IPS DF 6.9 (cell line): ENCODE data around the gene INSM1.

Experiments
- DNase-seq: peaks from one replicate; pipeline ENCODE4 v3.0.0-alpha.2; 2013; ENCODE audit warnings: low read depth, low spot score
- H3K27ac ChIP-seq: one replicate; pipeline ENCODE4 v1.5.1; 2013; ENCODE audit warnings: low read length, control low read depth
- H3K27me3 ChIP-seq: 2 replicates; pipeline ENCODE4 v1.6.1; 2013; ENCODE audit warnings: mild to moderate bottlenecking, low read length; ENCODE audit not compliant: control insufficient read depth, insufficient read depth
- H3K36me3 ChIP-seq: 2 replicates; pipeline ENCODE4 v1.6.1; 2013; ENCODE audit warnings: low read length; ENCODE audit not compliant: control insufficient read depth, insufficient read depth
- H3K4me1 ChIP-seq: 2 replicates; pipeline ENCODE4 v1.6.1; 2013; ENCODE audit warnings: low read length; ENCODE audit not compliant: control insufficient read depth, insufficient read depth
- H3K4me3 ChIP-seq: 2 replicates; pipeline ENCODE4 v1.5.1; 2013; ENCODE audit warnings: mild to moderate bottlenecking, low read length
- H3K9me3 ChIP-seq: 2 replicates; pipeline ENCODE4 v1.6.1; 2013; ENCODE audit warnings: low read length, inconsistent platforms; ENCODE audit not compliant: control insufficient read depth, insufficient read depth
- WGBS: extraction: QIAGEN DNeasy Blood & Tissue Kit; methylation state at CpG from one replicate; pipeline ENCODE4 v1.1.7; 2013; ENCODE audit warnings: mixed read lengths, missing lambda C conversion rate; ENCODE audit not compliant: insufficient read length, insufficient coverage; 5-methylcytosine and 5-hydroxymethylcytosine counted together

INSM1 gene

GRCh38 chr20:20406306-20406705, 38.4 kb downstream of the INSM1 start:
- no peaks in the 10 kb centered on the region for H3K9me3 ChIP-seq
- no peaks in the 10 kb centered on the region for H3K36me3 ChIP-seq
- no CpG with 5 or more reads among the region's 2 CpGs for WGBS
- no peak overlapping the region for H3K27ac ChIP-seq
- DNase-seq = no peak
- H3K4me3 ChIP-seq = no peak overlapping the region
- 0 out of 2 replicates have a peak, but pooled peaks cover under 1% of the 10 kb centered on the region for H3K4me1 ChIP-seq
- no peaks in the 10 kb centered on the region for H3K27me3 ChIP-seq

- WGBS = no CpG with 5 or more reads among the region's 6 CpGs
- no peak overlapping the region for H3K27ac ChIP-seq
- no peaks in the 10 kb centered on the region for H3K9me3 ChIP-seq
- H3K4me1 ChIP-seq = 0 out of 2 replicates have a peak, but pooled peaks cover 2% of the 10 kb centered on the region
- no peak overlapping the region for H3K4me3 ChIP-seq
- no peaks in the 10 kb centered on the region for H3K36me3 ChIP-seq
- no peak for DNase-seq
- H3K27me3 ChIP-seq = no peaks in the 10 kb centered on the region
These were observed 40.2 kb downstream of the INSM1 start for GRCh38 chr20:20407891-20408805.

GRCh38 chr20:20409331-20409730, 41.4 kb downstream of the INSM1 start:
- WGBS = no CpG with 5 or more reads among the region's 4 CpGs
- Histone ChIP-seq H3K9me3 (no peaks in the 10 kb centered on the region), H3K4me1 (0 out of 2 replicates have a peak, but pooled peaks cover 3% of the 10 kb centered on the region), H3K27ac (no peak overlapping the region), H3K4me3 (no peak overlapping the region), H3K27me3 (no peaks in the 10 kb centered on the region), H3K36me3 (no peaks in the 10 kb centered on the region)
- no peak for DNase-seq

GRCh38 chr20:20410678-20411077, 42.8 kb downstream of the INSM1 start:
- WGBS = no CpG with 5 or more reads among the region's 6 CpGs
- no peak overlapping the region for H3K4me3 ChIP-seq
- H3K27me3 ChIP-seq = no peaks in the 10 kb centered on the region
- H3K27ac ChIP-seq = no peak overlapping the region
- no peaks in the 10 kb centered on the region for H3K9me3 ChIP-seq
- 0 out of 2 replicates have a peak, but pooled peaks cover 3% of the 10 kb centered on the region for H3K4me1 ChIP-seq
- H3K36me3 ChIP-seq = no peaks in the 10 kb centered on the region
- peak; percentile 18 for DNase-seq

GRCh38 chr20:20411402-20411801, 43.5 kb downstream of the INSM1 start:
- no peak for DNase-seq
- no peaks in the 10 kb centered on the region for H3K27me3 ChIP-seq
- no CpG with 5 or more reads among the region's 12 CpGs for WGBS

GRCh38 chr20:20411836-20412235, 43.9 kb downstream of the INSM1 start:
- no CpG with 5 or more reads among the region's 17 CpGs for WGBS

More at GRCh38 chr20:20411402-20411801, 43.5 kb downstream of the INSM1 start:
- Histone ChIP-seq H3K36me3 (no peaks in the 10 kb centered on the region), H3K4me1 (0 out of 2 replicates have a peak, but pooled peaks cover 3% of the 10 kb centered on the region), H3K27ac (no peak overlapping the region), H3K9me3 (no peaks in the 10 kb centered on the region), H3K4me3 (no peak overlapping the region)

GRCh38 chr20:20412750-20413149, 44.8 kb downstream of the INSM1 start:
- no peak for DNase-seq
- Histone ChIP-seq H3K27me3 (no peaks in the 10 kb centered on the region), H3K9me3 (no peaks in the 10 kb centered on the region), H3K27ac (no peak overlapping the region), H3K36me3 (no peaks in the 10 kb centered on the region), H3K4me1 (0 out of 2 replicates have a peak, but pooled peaks cover 3% of the 10 kb centered on the region), H3K4me3 (no peak overlapping the region)
- WGBS = no CpG with 5 or more reads among the region's 9 CpGs

More at GRCh38 chr20:20411836-20412235, 43.9 kb downstream of the INSM1 start:
- 0 out of 2 replicates have a peak, but pooled peaks cover 3% of the 10 kb centered on the region for H3K4me1 ChIP-seq
- no peaks in the 10 kb centered on the region for H3K9me3 ChIP-seq
- H3K36me3 ChIP-seq = no peaks in the 10 kb centered on the region
- no peaks in the 10 kb centered on the region for H3K27me3 ChIP-seq
- no peak overlapping the region for H3K27ac ChIP-seq
- no peak for DNase-seq
- no peak overlapping the region for H3K4me3 ChIP-seq

- Histone ChIP-seq H3K4me3 (no peak overlapping the region), H3K27me3 (no peaks in the 10 kb centered on the region), H3K9me3 (no peaks in the 10 kb centered on the region), H3K36me3 (no peaks in the 10 kb centered on the region), H3K27ac (no peak overlapping the region), H3K4me1 (0 out of 2 replicates have a peak, but pooled peaks cover 3% of the 10 kb centered on the region)
- no CpG with 5 or more reads among the region's 21 CpGs for WGBS
- no peak for DNase-seq
These were observed 45.9 kb downstream of the INSM1 start for GRCh38 chr20:20413810-20414281.

GRCh38 chr20:20414640-20415220, 46.8 kb downstream of the INSM1 start:
- WGBS = no CpG with 5 or more reads among the region's 5 CpGs
- no peak overlapping the region for H3K4me3 ChIP-seq
- no peaks in the 10 kb centered on the region for H3K36me3 ChIP-seq
- no peak overlapping the region for H3K27ac ChIP-seq
- H3K9me3 ChIP-seq = no peaks in the 10 kb centered on the region
- H3K27me3 ChIP-seq = no peaks in the 10 kb centered on the region
- DNase-seq = no peak
- H3K4me1 ChIP-seq = 0 out of 2 replicates have a peak, but pooled peaks cover 3% of the 10 kb centered on the region

- no CpG with 5 or more reads among the region's 1 CpG for WGBS
- H3K27me3 ChIP-seq = no peaks in the 10 kb centered on the region
- DNase-seq = no peak
- no peak overlapping the region for H3K27ac ChIP-seq
- no peaks in the 10 kb centered on the region for H3K36me3 ChIP-seq
- H3K4me1 ChIP-seq = 0 out of 2 replicates have a peak, but pooled peaks cover 3% of the 10 kb centered on the region
- no peaks in the 10 kb centered on the region for H3K9me3 ChIP-seq
- H3K4me3 ChIP-seq = no peak overlapping the region
These were observed 47.4 kb downstream of the INSM1 start for GRCh38 chr20:20415321-20415720.
